ENCODE data around the gene OGFR. TPM values are rescaled to one million over a fixed set of nuclear protein-coding genes. Genes with fewer than 3 reads are reported as not detected.

OGFR gene
- total and polyA plus RNA-seq, 4 donors = 14.6 to 46.6 (median 42.3) TPM

- Histone ChIP-seq H3K4me1 (ENCODE audit: control insufficient read depth, insufficient read depth, low read length) (peaks cover 35% of the 10 kb centered on the region), H3K27ac (ENCODE audit: low read depth, low read length) (no peak overlapping the region), H3K9me3 (ENCODE audit: control insufficient read depth, insufficient read depth, low read length) (no peaks in the 10 kb centered on the region), H3K36me3 (ENCODE audit: control insufficient read depth, insufficient read depth, low read length) (peaks cover 75% of the 10 kb centered on the region), H3K4me3 (ENCODE audit: low read depth, low read length) (no peak overlapping the region), H3K27me3 (ENCODE audit: control insufficient read depth, insufficient read depth, low read length) (peaks cover 22% of the 10 kb centered on the region)
- no peak for DNase-seq (ENCODE audit: low read depth in 4 of 6, low spot score in 6 of 6)
- WGBS (ENCODE audit: insufficient coverage) = 92% methylated on average over 43 of the region's 43 CpGs
Measured at GRCh38 chr20:62812181-62812906, 7.7 kb downstream of the OGFR start.

GRCh38 chr20:62812907-62813200 lies 8.2 kb downstream of the OGFR start:
- H3K4me3 ChIP-seq (ENCODE audit: low read depth, low read length) = no peak overlapping the region
- no peak overlapping the region for H3K27ac ChIP-seq (ENCODE audit: low read depth, low read length)
- no peaks in the 10 kb centered on the region for H3K9me3 ChIP-seq (ENCODE audit: control insufficient read depth, insufficient read depth, low read length)
- WGBS (ENCODE audit: insufficient coverage) = 93% methylated on average over 11 of the region's 11 CpGs
- peaks cover 27% of the 10 kb centered on the region for H3K27me3 ChIP-seq (ENCODE audit: control insufficient read depth, insufficient read depth, low read length)
- H3K36me3 ChIP-seq (ENCODE audit: control insufficient read depth, insufficient read depth, low read length) = peaks cover 70% of the 10 kb centered on the region
- H3K4me1 ChIP-seq (ENCODE audit: control insufficient read depth, insufficient read depth, low read length) = peaks cover 36% of the 10 kb centered on the region
- no peak for DNase-seq (ENCODE audit: low read depth in 4 of 6, low spot score in 6 of 6)

- no peaks in the 10 kb centered on the region for H3K9me3 ChIP-seq (ENCODE audit: control insufficient read depth, insufficient read depth, low read length)
- H3K27ac ChIP-seq (ENCODE audit: low read depth, low read length) = no peak overlapping the region
- no peak for DNase-seq (ENCODE audit: low read depth in 4 of 6, low spot score in 6 of 6)
- H3K27me3 ChIP-seq (ENCODE audit: control insufficient read depth, insufficient read depth, low read length) = peaks cover 27% of the 10 kb centered on the region
- H3K36me3 ChIP-seq (ENCODE audit: control insufficient read depth, insufficient read depth, low read length) = peaks cover 63% of the 10 kb centered on the region
- peaks cover 36% of the 10 kb centered on the region for H3K4me1 ChIP-seq (ENCODE audit: control insufficient read depth, insufficient read depth, low read length)
- 65% methylated on average over 10 of the region's 13 CpGs for WGBS (ENCODE audit: insufficient coverage)
- no peak overlapping the region for H3K4me3 ChIP-seq (ENCODE audit: low read depth, low read length)
Measured at GRCh38 chr20:62813588-62813987, 9.0 kb downstream of the OGFR start.

- DNase-seq (ENCODE audit: low read depth in 4 of 6, low spot score in 6 of 6) = no peak
- H3K4me1 ChIP-seq (ENCODE audit: control insufficient read depth, insufficient read depth, low read length) = peaks cover 42% of the 10 kb centered on the region
- peaks cover 59% of the 10 kb centered on the region for H3K36me3 ChIP-seq (ENCODE audit: control insufficient read depth, insufficient read depth, low read length)
- H3K4me3 ChIP-seq (ENCODE audit: low read depth, low read length) = no peak overlapping the region
- WGBS (ENCODE audit: insufficient coverage) = 87% methylated on average over 8 of the region's 13 CpGs
- no peaks in the 10 kb centered on the region for H3K9me3 ChIP-seq (ENCODE audit: control insufficient read depth, insufficient read depth, low read length)
- H3K27ac ChIP-seq (ENCODE audit: low read depth, low read length) = no peak overlapping the region
- peaks cover 27% of the 10 kb centered on the region for H3K27me3 ChIP-seq (ENCODE audit: control insufficient read depth, insufficient read depth, low read length)
Measured at GRCh38 chr20:62814060-62814708, 9.5 kb downstream of the OGFR start.

GRCh38 chr20:62814709-62815065 lies 10.1 kb downstream of the OGFR start:
- Histone ChIP-seq H3K27me3 (ENCODE audit: control insufficient read depth, insufficient read depth, low read length) (peaks cover 27% of the 10 kb centered on the region), H3K27ac (ENCODE audit: low read depth, low read length) (no peak overlapping the region), H3K36me3 (ENCODE audit: control insufficient read depth, insufficient read depth, low read length) (peaks cover 54% of the 10 kb centered on the region), H3K9me3 (ENCODE audit: control insufficient read depth, insufficient read depth, low read length) (no peaks in the 10 kb centered on the region), H3K4me1 (ENCODE audit: control insufficient read depth, insufficient read depth, low read length) (peaks cover 47% of the 10 kb centered on the region), H3K4me3 (ENCODE audit: low read depth, low read length) (no peak overlapping the region)
- 78% methylated on average over 12 of the region's 12 CpGs for WGBS (ENCODE audit: insufficient coverage)
- DNase-seq (ENCODE audit: low read depth in 4 of 6, low spot score in 6 of 6) = no peak

- H3K27ac ChIP-seq (ENCODE audit: low read depth, low read length) = no peak overlapping the region
- H3K4me3 ChIP-seq (ENCODE audit: low read depth, low read length) = no peak overlapping the region
- peaks cover 48% of the 10 kb centered on the region for H3K36me3 ChIP-seq (ENCODE audit: control insufficient read depth, insufficient read depth, low read length)
- WGBS (ENCODE audit: insufficient coverage) = 39% methylated on average over 24 of the region's 24 CpGs
- peak in 1 of 6 donors; percentile 50 for DNase-seq (ENCODE audit: low read depth in 4 of 6, low spot score in 6 of 6)
- no peaks in the 10 kb centered on the region for H3K9me3 ChIP-seq (ENCODE audit: control insufficient read depth, insufficient read depth, low read length)
- H3K4me1 ChIP-seq (ENCODE audit: control insufficient read depth, insufficient read depth, low read length) = peaks cover 54% of the 10 kb centered on the region
- peaks cover 27% of the 10 kb centered on the region for H3K27me3 ChIP-seq (ENCODE audit: control insufficient read depth, insufficient read depth, low read length)
Measured at GRCh38 chr20:62815066-62815991, 10.7 kb downstream of the OGFR start.

- peaks cover 63% of the 10 kb centered on the region for H3K4me1 ChIP-seq (ENCODE audit: control insufficient read depth, insufficient read depth, low read length)
- WGBS (ENCODE audit: insufficient coverage) = 5% methylated on average over 56 of the region's 57 CpGs
- H3K9me3 ChIP-seq (ENCODE audit: control insufficient read depth, insufficient read depth, low read length) = no peaks in the 10 kb centered on the region
- H3K4me3 ChIP-seq (ENCODE audit: low read depth, low read length) = peak overlapping the region; percentile 21
- peaks cover 43% of the 10 kb centered on the region for H3K36me3 ChIP-seq (ENCODE audit: control insufficient read depth, insufficient read depth, low read length)
- peaks cover 27% of the 10 kb centered on the region for H3K27me3 ChIP-seq (ENCODE audit: control insufficient read depth, insufficient read depth, low read length)
- peak in 1 of 6 donors; percentile 66 for DNase-seq (ENCODE audit: low read depth in 4 of 6, low spot score in 6 of 6)
- H3K27ac ChIP-seq (ENCODE audit: low read depth, low read length) = peak overlapping the region; percentile 40
Measured at GRCh38 chr20:62816031-62816883, 11.6 kb downstream of the OGFR start.

- DNase-seq (ENCODE audit: low read depth in 4 of 6, low spot score in 6 of 6) = peak in 2 of 6 donors; percentile 60 to 77
- H3K4me1 ChIP-seq (ENCODE audit: control insufficient read depth, insufficient read depth, low read length) = peaks cover 69% of the 10 kb centered on the region
- H3K9me3 ChIP-seq (ENCODE audit: control insufficient read depth, insufficient read depth, low read length) = no peaks in the 10 kb centered on the region
- peak within 1 kb of the TSS; percentile 26 for H3K4me3 ChIP-seq (ENCODE audit: low read depth, low read length)
- WGBS (ENCODE audit: insufficient coverage) = 4% methylated on average over 100 of the region's 108 CpGs
- H3K36me3 ChIP-seq (ENCODE audit: control insufficient read depth, insufficient read depth, low read length) = peaks cover 41% of the 10 kb centered on the region
- peak within 1 kb of the TSS; percentile 91 for H3K27ac ChIP-seq (ENCODE audit: low read depth, low read length)
- peaks cover 27% of the 10 kb centered on the region for H3K27me3 ChIP-seq (ENCODE audit: control insufficient read depth, insufficient read depth, low read length)
Measured at GRCh38 chr20:62816884-62817873, 12.5 kb downstream of the OGFR start, which contains the start of gene COL9A3. COL9A3 (plus strand) TSS chr20:62817050; CDS start chr20:62817065, 15 bp downstream.

All from spinal cord (tissue), 10 donors.